ENCODE data around the gene NUDT3.

NUDT3 gene

DNA sequence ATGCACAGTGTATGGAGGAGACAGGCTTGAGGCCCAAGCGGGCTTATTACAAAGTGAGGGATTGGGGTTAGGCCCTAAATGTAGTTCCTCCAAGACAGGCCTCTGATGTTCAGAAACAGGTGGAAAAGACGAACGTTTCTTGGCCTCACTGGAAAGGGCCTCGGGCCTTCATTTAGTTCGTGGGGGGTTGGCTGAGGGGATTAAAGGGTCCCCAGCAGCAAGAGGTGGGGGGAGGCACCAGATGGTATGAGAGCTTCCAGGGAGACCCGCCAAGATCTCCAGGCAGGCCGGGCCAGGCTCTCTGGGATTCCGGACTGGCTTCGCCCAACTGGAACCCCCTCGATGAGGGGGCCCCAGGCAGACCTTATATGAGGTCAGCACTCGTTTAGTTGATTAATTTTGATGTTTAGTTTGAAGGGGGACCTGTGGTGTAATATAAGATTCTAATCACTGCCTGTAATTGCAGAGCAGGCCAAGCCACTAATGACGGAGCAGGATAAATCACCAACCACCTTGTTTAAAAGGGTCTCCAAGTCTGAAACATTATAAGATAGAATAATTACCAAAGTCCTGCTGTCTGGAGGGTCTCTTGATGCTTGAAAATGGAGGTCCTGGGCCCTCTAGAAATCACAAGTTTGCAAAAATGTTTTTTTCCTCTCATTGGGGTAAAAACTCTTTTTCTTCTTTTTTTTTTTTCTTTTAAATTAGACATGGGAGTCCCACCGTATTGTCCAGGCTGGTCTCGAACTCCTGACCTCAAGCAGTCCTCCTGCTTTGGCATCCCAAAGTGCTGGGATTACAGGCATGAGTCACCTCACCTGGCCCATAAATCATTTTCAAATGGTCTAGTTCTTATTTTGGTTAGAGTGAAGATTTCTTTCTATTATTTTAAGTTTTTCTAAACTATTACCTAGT lies 153.6 kb downstream of the NUDT3 start:
- DNase-seq (ENCODE audit: low read depth), result no peak

DNA sequence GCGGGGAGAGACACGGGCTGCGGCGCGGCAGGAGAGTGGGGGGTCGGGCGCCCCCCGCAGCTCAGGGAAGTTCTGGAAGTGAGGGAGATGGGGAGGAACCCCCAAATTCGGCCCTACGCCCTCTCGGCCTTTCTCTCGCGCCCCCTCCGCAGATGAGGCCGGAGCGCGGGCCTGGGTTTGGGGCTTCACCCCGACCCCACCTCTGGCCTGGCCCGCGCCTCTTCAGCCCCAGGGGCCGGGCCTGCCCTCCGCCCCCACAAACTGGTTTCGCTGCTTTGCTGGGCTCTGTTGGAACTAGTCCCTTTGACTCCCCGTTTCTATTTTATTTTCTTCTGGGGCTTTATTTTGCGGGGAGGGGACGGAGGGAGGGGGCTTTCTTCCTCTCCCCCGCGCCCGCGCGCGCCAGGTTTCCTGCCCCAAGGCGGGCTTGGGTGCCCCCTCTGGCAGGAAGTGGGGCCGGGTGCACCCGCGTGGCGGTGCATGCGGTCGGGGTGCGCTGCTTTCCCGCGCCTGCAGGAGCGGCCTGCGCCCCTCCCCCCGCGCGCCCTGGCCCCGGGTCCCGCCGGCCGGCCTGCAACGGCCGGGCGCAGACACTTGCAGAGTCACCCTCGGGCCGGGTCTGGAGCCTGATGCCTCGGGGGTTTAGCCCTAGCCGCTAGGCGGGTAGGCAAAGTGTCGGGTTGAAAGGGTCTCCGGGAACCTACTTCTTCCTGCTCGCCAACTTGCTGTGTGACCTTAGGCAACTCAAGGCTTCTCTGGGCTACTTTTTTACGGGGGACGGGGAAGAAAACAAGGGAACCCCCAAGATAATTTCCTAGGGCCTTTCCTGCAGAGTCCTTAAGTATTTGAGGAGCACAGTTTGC lies 154.5 kb downstream of the NUDT3 start:
- no peak for DNase-seq (ENCODE audit: low read depth)

DNA sequence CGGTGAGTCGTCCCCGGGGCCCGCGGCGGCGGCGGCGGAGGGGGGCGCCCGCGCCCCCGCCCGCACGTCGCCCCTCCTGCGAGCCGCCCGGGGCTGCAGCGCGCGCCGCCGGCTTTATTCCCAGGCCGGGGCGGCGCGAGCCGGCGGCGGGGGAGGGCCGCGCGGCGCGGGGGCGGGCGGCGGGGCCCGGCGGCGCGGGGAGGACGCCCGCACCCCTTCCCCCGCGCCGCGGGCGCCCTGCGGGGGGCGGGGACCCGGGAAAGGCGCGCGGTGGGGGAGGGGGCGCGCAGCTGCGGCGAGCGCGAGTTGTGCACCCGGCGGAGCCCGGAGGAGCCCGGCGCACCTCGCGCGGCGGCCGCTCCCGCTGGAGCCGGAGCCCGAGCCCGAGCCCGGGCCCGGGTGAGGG lies 155.2 kb downstream of the NUDT3 start:
- DNase-seq (ENCODE audit: low read depth), result no peak

DNA sequence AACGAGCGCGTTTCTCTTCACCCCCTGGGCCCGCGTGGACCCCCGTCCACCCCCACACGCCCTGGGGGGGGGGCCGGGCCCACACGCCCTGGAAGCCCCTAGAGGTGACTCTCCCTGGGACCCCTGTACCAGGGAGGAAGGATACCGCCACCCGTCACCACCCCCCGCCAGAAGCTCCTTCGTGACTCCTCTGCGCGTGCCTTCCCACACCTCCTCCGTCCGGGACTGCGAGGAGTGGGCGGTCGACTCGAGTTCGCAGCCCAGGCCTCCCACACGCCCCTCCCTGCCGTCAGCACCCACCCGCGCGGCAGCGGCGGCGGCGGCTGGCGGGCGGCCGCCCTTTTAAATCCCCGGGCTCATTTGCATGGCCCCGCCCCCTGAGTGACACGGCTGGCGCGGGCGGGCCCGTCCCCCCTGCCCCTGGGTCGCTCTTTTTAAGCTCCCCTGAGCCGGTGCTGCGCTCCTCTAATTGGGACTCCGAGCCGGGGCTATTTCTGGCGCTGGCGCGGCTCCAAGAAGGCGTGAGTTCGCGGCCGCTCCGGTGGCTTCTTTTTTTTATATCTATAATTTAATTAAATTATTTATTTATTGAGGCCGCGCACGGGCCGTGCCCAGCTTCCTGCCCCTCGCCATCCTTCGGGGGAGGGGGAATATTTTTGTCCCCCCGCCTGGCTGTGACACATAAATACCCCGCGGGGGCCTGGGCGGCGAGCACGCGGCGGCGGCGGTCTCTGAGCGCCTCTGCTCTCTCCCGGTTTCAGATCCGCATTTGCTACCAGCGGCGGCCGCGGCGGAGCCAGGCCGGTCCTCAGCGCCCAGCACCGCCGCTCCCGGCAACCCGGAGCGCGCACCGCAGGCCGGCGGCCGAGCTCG lies 155.8 kb downstream of the NUDT3 start, which contains the start of gene HMGA1:
Gene HMGA1 (plus strand): TSS at position 431 of the 873 bp plus-strand sequence. CDS start 3,908 bp downstream, outside the sequence.
- no peak for DNase-seq (ENCODE audit: low read depth)

DNA sequence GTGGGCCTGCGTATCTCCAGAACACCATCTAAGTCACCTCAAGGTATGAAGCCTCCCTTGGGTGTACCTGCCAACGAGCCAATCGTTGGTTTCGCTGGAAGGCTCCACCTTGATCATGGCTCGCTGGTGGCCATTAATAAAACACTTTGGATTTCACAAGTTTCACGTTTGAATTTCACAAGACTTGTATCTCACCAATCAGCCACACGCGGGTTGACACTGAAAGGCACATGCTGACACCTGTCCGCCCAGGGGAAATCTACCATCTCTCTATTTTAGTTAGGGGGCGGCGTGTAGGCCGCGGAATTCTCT lies 156.4 kb downstream of the NUDT3 start:
- DNase-seq (ENCODE audit: low read depth), result no peak

DNA sequence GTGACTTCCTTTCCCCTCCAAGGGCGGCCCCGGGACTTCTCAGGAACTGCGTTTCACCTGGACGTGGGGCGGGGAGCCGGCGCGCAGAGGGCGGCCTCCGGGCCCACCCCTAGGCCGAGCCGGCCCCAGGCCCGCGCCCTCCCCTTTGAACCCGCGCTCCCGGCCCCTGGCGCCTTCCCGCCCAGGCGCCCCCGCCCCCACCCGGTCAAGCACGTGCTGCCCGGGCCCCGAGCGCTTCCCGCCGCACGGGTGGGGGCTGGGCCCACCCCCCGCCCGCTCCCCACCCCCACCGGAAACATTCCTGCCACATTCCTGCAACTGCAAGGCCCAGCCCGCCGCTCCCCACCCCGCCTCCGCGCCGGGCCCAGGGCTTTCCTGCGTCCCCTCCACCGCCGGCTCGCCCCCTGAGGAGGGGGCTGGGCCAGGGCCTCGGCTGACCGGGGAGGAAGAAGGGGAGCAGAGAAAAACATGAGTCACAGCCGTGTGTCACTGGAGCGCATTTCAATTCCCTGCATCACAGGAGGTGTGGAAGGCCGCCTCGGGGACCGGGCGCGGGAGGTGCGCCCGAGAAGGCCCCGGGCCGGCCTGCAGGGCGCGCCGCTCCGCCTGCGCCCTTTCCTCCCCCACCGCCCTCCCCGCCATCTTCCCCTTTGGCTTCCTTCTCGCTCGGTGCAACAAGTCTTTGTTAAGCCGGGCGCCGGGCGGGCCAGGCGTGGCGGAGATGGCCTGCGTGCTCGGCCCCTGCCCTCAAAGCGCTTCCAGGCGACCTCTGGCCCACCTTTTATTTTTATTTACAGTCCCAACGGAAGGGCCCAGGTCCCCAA lies 156.9 kb downstream of the NUDT3 start:
- no peak for DNase-seq (ENCODE audit: low read depth)

DNA sequence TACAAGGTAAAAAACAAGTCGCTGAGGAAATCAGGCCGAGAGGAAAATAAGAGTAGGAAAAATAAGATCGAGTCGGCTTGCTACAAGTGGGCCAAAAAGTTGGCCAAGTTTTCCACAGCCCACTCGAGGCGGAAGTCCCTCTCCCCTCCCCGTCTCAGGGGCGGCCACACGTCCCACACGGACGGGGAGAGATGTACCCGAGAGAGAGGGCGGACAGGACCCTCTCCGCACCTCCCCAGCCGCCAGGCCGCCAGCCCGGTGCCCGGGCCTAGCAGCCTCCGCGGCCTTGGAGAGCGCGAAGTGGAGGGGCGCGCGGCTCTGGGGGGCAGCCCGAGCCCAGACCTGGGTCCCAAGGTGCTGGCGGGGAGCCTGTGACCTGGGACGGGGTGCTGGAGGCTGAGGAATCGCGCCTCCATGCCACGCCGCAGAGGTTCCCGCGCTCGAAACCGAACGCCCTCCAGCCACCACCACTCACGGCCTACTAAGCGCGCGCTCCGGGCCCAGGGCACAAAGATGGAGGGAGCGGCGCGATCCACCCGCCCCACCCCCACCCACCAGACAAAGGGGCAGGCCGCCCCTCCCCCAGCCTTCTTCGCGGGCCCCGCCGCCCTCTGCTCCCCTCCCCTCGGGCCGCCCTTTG lies 157.7 kb downstream of the NUDT3 start:
- no peak for DNase-seq (ENCODE audit: low read depth)

DNA sequence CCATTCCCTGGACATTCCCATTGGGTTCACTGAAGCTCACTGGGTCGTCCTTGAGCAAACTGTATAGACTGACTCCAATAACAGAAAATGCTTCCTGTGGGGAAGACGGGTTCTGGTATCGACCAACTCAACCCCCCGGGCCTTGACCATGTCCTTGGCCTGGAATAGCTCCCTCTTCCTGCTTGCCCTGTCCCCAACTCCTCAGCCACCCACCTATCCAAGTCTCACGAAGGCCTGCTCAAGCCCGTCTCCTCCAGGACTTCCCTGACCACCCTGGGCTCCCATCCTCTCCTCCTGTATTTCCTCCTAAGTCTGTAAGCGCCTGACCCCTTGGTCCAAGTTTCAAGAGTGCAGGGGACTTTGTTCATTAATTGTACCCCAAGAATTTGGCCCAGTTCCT lies 158.6 kb downstream of the NUDT3 start:
- DNase-seq (ENCODE audit: low read depth), result no peak

DNA sequence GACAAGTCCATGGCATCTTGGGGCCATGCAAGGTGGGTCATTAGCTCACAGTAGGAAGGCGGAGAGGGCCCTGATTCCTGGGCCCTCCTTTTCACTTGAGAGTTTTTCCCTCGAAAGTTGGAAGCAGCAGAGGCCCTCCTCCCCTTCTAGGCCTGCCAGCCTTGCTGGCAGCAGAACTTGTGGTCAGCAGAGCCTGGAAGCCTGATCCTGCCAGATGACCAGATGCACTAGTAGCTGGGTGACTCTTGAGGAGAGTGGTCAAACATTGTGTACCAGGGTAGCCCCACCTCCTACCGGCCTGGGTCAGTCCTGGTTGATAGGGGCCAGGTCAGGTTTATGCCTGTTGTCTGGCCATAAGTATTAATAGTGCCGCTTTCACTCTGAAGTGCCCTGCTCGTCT lies 159.6 kb downstream of the NUDT3 start:
- DNase-seq (ENCODE audit: low read depth), result no peak

DNA sequence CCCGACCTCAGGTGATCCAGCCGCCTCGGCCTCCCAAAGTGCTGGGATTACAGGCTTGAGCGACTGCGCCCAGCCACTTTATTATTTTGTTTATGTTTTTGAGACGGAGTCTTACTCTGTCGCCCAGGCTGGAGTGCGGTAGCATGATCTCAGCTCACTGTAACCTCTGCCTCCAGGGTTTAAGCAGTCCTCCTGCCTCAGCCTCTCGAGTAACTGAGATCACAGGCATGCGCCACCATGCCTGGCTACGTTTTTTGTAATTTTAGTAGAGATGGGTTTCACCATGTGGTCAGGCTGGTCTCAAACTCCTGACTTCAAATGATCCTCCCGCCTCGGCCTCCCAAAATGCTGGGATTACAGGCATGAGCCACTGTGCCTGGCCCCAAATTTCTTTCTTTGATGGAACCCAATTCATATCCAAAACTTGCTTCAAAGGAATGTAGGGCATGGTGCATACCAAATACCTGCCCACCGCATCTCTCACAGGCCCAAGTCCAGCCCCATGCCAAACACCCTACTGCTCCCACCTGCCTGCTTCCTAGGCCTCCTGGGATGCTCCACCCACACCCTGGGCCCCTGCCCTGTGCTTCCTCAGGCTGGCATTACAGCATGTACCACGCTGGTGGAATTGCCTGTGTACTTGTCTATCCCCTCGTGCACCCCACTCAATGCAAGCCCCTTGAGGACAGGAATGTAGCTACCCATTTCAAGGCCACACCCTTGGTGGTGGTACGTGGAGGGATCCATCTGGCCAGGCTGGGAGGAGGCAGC lies 160.7 kb downstream of the NUDT3 start:
- DNase-seq (ENCODE audit: low read depth), result no peak

DNA sequence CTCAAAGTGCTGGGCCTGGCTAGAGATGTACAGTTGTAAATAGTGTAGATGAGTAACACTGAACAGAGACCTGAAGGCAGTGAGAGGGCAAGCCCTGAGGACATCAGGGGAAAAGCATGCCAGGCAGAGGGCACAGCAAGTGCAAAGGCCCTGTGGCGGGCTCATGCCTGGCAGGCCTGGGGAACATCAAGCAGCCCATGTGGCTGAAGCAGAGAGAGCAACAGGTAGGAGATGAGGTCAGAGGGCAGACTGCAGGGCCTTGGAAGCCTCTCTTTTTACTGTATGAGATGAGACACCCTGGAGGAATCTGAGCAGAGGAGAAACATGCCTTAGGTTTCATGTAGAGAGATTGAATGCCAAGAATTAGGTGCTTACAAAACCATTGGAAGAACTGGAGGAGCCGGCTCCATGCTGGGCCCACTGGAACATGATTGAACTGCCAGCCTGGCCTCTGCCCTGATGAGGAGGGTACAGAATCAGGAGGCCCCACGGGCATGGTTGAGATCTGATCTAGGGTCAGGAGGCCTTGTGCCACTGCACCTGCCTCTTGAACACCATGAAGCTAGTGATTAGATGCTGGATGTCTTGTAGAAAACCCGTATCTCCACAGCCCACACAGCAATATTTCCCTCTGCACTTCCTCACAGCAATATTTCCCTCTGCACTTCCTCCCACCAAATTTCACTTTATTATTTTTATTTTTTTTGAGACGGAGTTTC lies 161.7 kb downstream of the NUDT3 start:
- no peak for DNase-seq (ENCODE audit: low read depth)

DNA sequence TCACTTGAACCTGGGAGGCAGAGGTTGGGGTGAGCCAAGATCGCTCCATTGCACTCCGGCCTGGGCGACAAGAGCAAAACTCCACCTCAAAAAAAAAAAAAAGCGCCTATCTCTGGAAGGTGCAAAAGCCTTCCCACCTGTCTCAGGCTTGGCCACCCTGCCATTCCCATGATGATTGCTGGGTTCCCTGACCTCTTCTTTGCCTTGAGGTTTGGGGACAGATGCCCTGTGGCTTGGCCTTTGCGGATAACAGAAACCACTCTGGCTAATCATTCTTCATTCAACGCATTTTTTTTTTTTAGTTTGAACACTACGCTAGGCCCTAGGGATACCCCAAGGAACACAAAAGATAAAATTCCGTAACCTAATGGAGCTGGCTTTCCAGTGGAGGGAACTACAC lies 162.6 kb downstream of the NUDT3 start:
- DNase-seq (ENCODE audit: low read depth), result no peak

Data from HS-27A (cell line).